Umbilical cord (tissue), 2 donors: ENCODE data around the gene PRKRA. TPM values are rescaled to one million over a fixed set of nuclear protein-coding genes. Genes with fewer than 3 reads are reported as not detected.
A peak's percentile ranks its signal among the peaks of the same experiment; 100 is the strongest.
"Not testable (repeated sequence)": the region's sequence is repeated elsewhere in the genome, so short reads cannot be mapped to it uniquely, and the experiment has no call there.

ENCODE experiments used
- DNase-seq: peaks from one replicate; pipeline ENCODE4 v3.0.0-alpha.2; 2015; ENCODE audit warnings: low spot score
- total RNA-seq: library from RNA; depleted of rRNA; stranded (reverse); fragments of >200 nt; gene quantifications from one replicate; pipeline ENCODE4 v1.2.3, GENCODE V29; 2014; ENCODE audit warnings: low replicate concordance; ENCODE audit not compliant: insufficient read depth

The PRKRA gene
- 134 TPM for total RNA-seq

DNA sequence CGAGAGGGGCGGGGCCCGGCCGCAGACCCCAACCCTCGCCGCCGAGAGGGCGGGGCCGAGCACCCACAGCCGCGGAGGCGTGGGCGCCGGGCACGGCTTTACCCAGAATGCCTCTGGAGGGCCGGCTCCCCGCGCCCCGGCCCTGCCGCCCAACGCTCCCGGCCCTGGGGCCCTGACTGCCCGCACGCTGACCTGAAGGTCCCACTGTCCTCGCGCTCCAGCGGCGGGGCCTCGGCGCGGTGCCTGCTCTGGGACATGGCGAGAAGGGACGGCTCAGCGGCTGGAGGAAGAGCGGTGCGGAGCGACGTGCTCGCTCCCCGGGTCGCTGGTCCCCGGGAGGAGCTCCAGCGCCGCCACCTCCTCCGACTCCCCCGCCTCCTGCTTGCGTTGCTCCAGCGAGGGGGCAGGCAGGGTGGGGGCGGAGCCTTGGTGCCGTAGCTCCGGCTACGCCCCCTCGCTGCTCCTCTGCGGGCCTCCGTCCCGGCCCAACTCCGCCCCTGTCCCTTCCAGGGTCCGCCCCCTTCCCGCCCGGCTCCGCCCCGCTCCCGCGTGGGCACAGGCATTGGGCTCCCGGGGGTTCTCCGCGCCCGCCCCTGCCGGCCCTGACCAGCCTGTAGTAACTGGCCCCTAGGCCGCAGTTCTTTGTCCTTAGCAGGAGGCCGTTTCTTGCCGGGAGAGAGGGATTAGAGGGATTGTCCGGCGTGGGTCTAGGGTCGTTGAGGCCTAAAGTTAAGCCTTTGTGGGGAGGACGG is at the start of gene PRKRA, which contains the start of gene PJVK:
Gene PRKRA, minus strand, starts transcription at position 402 of the 752 bp plus-strand sequence. Its CDS starts 145 bp downstream, at position 257.
Gene PJVK, plus strand, starts transcription at position 605 of the 752 bp plus-strand sequence. CDS start 2,032 bp downstream, outside the sequence.
- peak; percentile 99 for DNase-seq

DNA sequence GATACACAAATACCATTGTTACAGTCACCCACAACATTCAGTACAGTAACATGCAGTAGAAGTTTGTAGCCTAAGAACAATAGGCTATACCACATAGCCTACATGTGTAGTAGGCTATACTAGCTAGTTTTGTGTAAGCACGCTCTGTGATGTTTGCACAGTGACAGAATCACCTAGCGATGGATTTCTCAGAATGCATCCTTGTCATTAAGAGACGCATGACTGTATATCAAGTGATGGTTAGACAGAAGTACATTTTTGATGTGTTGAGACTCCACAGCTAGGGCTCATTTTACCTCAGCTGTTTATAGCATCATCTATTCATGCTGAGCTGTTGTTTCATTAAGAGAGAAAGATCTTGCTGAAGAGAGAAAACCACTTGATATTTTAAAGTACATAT is 48.7 kb upstream of the PRKRA start:
- DNase-seq = no peak

GRCh38 chr2:178498137-178498536 is 47.2 kb upstream of the PRKRA start:
- no peak for DNase-seq

GRCh38 chr2:178496049-178496448 is 45.1 kb upstream of the PRKRA start:
- DNase-seq = no peak

DNA sequence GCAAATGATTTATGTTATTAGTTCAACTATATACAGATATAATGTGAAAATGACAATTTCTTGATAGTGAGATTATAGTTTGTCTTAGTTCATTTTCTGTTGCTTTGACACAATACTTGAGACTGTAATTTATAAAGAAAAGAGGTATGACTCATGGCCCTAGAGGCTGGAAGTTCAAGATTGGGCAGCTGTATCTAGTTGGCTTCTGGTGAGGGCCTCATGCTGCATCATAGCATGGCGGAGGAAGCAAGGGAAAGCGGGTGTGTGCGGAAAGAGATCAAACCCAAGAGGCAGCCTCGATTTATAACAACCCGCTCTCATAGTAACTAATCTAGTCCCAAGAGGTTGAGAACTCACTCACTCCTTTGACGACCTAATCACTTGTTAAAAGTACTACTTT is 40.6 kb upstream of the PRKRA start:
- no peak for DNase-seq

DNA sequence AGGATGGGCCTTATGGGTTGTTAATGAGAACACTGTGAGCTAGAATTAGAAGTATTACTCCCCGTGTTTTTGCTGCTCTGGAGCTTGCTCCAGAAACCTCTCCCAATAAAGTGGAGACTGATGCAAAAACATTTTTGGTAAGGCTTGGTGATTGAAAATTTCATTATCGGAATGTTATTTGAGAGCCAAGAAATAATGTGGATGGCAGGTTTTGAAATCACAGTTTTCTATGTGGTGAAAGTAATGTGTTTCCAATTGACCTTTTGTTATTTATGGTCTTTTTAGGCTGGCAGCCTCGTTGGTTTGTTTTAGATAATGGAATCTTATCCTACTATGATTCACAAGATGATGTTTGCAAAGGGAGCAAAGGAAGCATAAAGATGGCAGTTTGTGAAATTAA is 34.4 kb upstream of the PRKRA start:
- DNase-seq = no peak

GRCh38 chr2:178484245-178485041 is 33.5 kb upstream of the PRKRA start:
- DNase-seq = no peak

- DNase-seq = no peak
These were observed 31.5 kb upstream of the PRKRA start for GRCh38 chr2:178482437-178482836.

- DNase-seq = peak; percentile 97
These were observed 29.5 kb upstream of the PRKRA start, which contains the start of gene PLEKHA3 for GRCh38 chr2:178480227-178481181. Gene PLEKHA3, plus strand, starts transcription at chr2:178480457. Its CDS starts 413 bp downstream, at chr2:178480870.

DNA sequence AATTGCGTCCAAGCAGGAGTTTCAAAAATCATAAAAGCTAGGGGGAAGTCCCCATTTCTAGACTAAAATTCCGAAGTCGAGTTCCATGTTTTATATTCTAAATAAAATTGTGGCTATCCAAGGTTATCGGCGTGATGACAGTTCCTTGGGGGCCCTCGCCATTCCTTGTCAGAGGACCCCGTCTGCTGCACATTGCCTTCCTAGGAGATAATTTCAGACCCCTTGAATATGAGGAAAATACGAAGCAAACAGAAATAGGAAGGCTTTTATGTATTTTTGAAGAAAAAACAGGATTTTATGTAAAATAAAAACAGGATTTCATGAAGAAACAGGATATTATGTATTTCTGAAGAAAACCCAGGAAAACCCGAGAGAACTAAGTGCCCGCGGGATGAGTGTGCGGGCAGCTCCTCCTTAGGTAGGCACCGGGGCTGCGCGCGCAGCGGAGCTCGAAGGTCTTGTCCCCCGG is 28.8 kb upstream of the PRKRA start:
- no peak for DNase-seq

GRCh38 chr2:178479275-178479616 is 28.3 kb upstream of the PRKRA start:
- DNase-seq = no peak

- DNase-seq = peak; percentile 91
These were observed 27.7 kb upstream of the PRKRA start, which contains the start of gene FKBP7 for GRCh38 chr2:178478439-178479274. Gene FKBP7, minus strand, starts transcription at chr2:178478600. Its CDS starts 101 bp downstream, at chr2:178478499.

GRCh38 chr2:178478130-178478438 is 27.1 kb upstream of the PRKRA start:
- no peak for DNase-seq

- DNase-seq = peak; percentile 22
These were observed 26.6 kb upstream of the PRKRA start for GRCh38 chr2:178477443-178478129.

DNA sequence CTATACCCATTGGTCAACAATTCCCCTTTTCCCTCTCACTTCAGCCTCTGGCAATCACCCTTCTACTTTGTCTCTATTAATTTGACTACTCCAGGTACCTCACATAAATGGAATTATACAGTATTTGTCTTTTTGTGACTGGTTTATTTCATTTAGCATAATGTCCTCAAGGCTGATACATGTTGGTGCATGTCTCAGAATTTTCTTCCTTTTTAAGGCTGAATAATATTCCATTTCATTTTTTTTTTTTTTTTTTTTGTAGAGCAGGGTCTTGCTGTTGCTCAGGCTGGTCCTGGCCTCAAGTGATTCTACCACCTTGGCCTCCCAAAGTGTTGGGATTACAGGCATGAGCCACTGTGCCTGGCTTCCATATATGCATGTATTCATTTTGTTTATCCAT is 25.5 kb upstream of the PRKRA start:
- DNase-seq = no peak

- DNase-seq = no peak
These were observed 23.6 kb upstream of the PRKRA start for GRCh38 chr2:178474560-178474959.

- DNase-seq = no peak
These were observed 23.0 kb upstream of the PRKRA start for GRCh38 chr2:178473931-178474330.

GRCh38 chr2:178473373-178473772 is 22.4 kb upstream of the PRKRA start:
- no peak for DNase-seq

- DNase-seq = not testable (repeated sequence)
These were observed 20.3 kb upstream of the PRKRA start for GRCh38 chr2:178471313-178471712.
